Activated CD4-positive, alpha-beta T cell treated with anti-CD3 and anti-CD28 coated beads for 4 hours (primary cell): ENCODE measurements around the gene SCGB1D1.

ENCODE experiments used
- DNase-seq, 2 donors: peaks; one replicate each; pipeline ENCODE4 v3.0.0-alpha.2; 2020

Gene SCGB1D1, protein sequence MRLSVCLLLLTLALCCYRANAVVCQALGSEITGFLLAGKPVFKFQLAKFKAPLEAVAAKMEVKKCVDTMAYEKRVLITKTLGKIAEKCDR

GRCh38 chr11:62190011-62190410 is at the start of gene SCGB1D1:
SCGB1D1 (plus strand) TSS chr11:62190216; CDS start chr11:62190285, 69 bp downstream.
- no peak for DNase-seq

DNA sequence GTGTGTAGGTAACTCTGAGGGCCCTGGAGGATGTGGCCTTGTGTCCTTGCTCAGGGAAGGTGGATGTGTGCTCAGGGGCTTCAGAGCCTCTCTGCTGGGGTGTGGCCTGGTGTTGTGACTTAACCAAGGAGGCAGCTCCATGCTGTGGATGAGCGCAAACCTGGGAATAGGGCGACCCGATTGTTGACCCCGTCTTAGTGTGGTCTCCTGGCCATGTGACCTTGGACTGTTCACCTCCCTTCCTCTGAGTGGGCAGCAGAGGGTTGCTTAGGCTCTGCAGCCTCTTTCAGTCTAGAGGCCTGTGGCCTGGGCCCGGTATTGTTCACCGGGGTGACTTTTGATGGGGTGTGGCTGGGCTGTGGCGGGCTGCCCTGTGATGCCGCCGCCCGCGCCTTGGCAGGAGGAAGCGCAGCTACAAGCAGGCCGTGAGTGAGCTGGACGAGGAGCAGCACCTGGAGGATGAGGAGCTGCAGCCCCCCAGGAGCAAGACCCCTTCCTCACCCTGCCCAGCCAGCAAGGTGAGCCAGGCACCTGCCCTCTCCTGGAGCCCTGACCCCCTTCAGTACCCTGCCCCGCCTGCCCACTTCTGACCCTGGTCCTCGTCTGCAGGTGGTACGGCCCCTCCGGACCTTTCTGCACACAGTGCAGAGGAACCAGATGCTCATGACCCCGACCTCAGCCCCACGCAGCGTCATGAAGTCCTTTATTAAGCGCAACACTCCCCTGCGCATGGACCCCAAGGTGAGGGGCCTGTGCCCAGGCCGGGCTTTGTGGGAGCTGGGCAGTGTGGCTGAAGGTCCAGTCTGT is 49.5 kb upstream of the SCGB1D1 start:
- no peak for DNase-seq

DNA sequence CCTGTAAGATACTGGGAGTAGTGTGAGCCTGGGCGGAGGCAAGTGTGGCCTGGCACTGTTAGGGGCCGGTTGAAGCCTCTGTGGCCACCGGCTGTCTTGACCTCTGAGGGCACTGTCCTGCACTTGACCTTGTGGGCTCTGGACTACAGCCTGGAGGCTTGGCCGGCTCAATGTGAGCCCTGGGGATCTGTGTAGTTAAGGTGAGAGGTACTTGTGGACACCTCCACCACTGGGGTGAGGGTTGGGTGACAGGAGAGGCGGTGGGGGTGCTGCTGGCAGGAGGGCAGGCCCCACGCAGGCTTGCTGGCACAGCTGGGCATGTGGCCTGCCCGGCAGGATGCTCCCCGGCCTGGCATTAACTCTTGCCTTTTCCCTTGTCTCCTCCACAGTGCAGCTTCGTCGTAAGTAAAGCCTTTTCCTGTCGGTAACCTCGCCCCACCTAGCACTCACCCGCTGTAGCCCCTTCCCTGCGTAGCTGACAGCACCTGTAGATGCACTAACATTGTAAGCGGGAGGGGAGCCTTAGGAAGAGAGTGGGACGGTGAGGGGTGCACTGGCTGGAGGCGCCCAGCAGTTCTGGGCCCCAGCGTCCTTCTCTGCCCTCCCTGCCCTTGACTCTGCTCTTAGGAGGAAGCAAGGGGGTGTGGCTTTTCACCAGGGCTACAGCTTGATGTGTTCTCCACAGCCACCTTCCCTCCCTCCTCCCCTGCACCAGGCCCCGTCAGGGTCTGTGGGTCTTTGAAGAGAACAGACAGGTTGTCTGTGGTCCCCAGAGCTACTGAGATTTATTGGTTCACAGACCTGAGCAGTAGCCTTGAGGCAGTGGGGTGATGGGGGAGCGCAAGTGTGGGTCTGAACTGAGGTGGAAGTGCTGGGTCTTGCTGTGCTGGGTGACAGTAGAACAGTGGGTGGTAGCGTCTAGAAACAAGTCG is 48.6 kb upstream of the SCGB1D1 start:
- DNase-seq, result no peak

DNA sequence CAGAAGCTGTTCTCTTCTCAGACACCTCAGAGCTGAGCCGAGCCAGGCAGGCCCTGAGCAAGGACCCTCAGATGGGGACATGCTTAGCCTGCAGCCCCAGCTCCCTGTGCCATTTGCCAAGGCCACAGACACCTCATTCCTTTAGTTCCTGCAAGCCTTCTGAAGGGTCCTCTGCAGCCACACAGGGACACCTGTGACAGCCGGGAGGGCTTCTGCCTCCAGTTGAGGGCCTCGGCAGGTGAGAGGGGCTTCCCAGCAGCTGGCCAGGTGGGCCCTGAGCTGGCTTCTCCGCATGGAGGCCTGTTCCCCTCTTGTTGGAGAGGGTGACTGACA is 48.0 kb upstream of the SCGB1D1 start:
- no peak for DNase-seq

GRCh38 chr11:62142921-62143320 is 47.1 kb upstream of the SCGB1D1 start:
- no peak for DNase-seq

DNA sequence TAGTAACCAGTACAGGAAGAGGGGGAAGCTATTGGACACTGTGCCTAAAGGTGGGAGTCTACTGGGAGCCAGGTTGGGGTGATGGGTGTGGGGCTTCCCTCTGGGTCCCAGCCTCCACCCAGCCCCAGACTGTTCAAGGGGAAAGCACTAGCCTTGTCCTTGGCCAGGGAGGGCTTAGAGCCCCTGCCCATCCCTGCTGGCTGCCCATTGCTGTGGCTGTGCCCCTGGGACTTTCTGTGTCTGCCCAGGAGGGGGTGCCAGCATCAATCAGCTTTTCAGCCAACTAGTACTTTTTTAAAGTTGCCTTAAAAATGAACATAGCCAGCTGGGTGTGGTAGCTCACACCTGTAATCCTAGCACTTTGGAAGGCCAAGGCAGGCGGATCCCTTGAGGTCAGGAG is 46.3 kb upstream of the SCGB1D1 start:
- DNase-seq, result no peak

DNA sequence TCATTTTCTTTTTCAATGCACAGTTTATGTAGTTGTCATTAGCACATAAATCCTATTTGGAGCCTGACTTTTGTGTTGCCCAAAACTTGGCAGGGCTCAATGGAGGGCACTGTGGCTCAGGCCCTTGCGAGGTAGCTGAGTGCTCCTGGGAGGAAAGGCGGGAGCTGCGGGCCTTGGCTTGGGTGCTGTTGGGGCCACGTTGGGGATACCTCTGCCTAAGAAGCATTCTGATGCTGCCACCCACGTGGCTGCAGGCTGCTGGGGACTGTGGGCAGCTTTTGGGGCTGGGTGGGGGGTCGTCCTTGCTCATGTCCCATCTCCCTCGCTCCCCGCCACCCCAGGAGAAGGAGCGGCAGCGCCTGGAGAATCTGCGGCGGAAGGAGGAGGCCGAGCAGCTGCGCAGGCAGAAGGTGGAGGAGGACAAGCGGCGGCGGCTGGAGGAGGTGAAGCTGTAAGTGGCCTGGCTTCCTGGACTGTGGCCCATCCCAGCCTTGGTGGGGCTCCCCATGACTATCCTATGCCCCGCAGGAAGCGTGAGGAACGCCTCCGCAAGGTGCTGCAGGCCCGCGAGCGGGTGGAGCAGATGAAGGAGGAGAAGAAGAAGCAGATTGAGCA is 45.3 kb upstream of the SCGB1D1 start:
- DNase-seq, result no peak

- DNase-seq, result no peak
Observed at GRCh38 chr11:62145261-62145871, 44.6 kb upstream of the SCGB1D1 start.

DNA sequence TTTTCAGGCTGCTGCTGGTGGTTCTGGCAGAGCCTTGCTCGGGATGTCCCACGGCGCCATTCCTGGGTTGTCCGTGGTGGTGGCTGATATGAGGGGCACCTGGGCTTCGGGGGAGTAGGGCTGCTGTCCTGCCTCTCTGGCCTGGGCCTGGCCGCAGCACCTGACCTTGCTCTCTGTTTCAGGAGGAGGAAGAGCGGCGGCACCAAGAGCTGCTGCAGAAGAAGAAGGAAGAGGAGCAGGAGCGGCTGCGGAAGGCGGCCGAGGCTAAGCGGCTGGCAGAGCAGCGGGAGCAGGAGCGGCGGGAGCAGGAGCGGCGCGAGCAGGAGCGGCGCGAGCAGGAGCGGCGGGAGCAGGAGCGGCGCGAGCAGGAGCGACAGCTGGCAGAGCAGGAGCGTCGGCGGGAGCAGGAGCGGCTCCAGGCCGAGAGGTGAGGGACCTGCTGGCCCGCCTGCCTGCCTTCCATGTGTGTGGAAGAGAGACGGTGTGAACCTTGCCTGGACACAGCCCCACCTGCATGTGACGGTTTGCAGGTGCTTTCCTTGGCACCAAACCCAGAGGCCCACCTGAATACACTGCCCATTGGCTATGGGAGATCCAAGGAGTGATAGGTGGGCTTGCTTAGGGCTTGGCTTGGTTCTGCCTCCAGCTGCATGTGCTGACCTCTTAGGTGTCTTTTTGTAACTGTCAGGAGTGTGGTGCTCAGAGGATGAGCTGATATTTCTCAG is 43.4 kb upstream of the SCGB1D1 start:
- no peak for DNase-seq

GRCh38 chr11:62147545-62147944 is 42.5 kb upstream of the SCGB1D1 start:
- no peak for DNase-seq

- no peak for DNase-seq
Observed at GRCh38 chr11:62148271-62148980, 41.6 kb upstream of the SCGB1D1 start.

- no peak for DNase-seq
Observed at GRCh38 chr11:62149986-62150886, 39.8 kb upstream of the SCGB1D1 start.

- DNase-seq, result no peak
Observed at GRCh38 chr11:62150887-62151736, 38.9 kb upstream of the SCGB1D1 start.

GRCh38 chr11:62151737-62152102 is 38.3 kb upstream of the SCGB1D1 start:
- DNase-seq, result no peak

GRCh38 chr11:62152245-62153086 is 37.5 kb upstream of the SCGB1D1 start:
- DNase-seq, result no peak

GRCh38 chr11:62153087-62153395 is 37.0 kb upstream of the SCGB1D1 start:
- DNase-seq, result no peak

GRCh38 chr11:62153617-62154016 is 36.4 kb upstream of the SCGB1D1 start:
- no peak for DNase-seq

DNA sequence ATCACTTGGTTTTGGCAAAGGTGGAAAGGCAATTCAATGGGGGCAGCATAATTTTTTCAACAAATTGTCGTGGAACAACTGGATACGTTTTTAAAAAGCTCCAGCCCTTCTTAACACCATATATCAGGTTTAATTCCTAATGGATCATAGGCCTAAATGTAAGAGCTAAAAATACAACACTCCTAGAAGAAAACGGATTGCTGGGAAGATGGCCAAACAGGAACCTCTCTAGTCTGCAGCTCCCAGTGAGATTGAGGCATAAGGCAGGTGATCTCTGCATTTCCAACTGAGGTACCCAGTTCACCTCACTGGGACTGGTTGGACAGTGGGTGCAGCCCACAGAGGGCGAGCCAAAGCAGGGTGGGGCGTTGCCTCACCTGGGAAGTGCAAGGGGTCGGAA is 32.4 kb upstream of the SCGB1D1 start:
- DNase-seq, result no peak

GRCh38 chr11:62166371-62166770 is 23.6 kb upstream of the SCGB1D1 start:
- no peak for DNase-seq
